Lower lobe of right lung (tissue), 2 donors: ENCODE data around the gene ABCC6. TPM values are rescaled to one million over a fixed set of nuclear protein-coding genes. Genes with fewer than 3 reads are reported as not detected.
"Not testable (repeated sequence)": the region's sequence is repeated elsewhere in the genome, so short reads cannot be mapped to it uniquely, and the experiment has no call there.

Experiments
- ATAC-seq, 2 donors: fragments of 200-7000 bp; cut with Tn5 transposase; one replicate each; pipeline ENCODE4 v1.9.1; 2020 to 2022; ENCODE audit warnings: mild to moderate bottlenecking in 2 of 2, moderate library complexity in 2 of 2
- DNase-seq: peaks from one replicate; pipeline ENCODE4 v3.0.0-alpha.2; 2020
- H3K27ac ChIP-seq: fragments of 200-600 bp; one replicate; pipeline ENCODE4 v1.8.0; 2022
- H3K27me3 ChIP-seq: fragments of 200-600 bp; one replicate; pipeline ENCODE4 v1.8.0; 2022; ENCODE audit warnings: low read depth
- H3K36me3 ChIP-seq: fragments of 200-600 bp; one replicate; pipeline ENCODE4 v1.8.0; 2022; ENCODE audit warnings: mild to moderate bottlenecking
- H3K4me1 ChIP-seq: fragments of 200-600 bp; one replicate; pipeline ENCODE4 v1.8.0; 2022
- H3K4me3 ChIP-seq: fragments of 200-600 bp; one replicate; pipeline ENCODE4 v1.8.0; 2022; ENCODE audit warnings: mild to moderate bottlenecking
- H3K9me3 ChIP-seq: fragments of 200-600 bp; one replicate; pipeline ENCODE4 v1.8.0; 2022
- CTCF ChIP-seq: fragments of 200-600 bp; IDR thresholded peaks from one replicate; pipeline ENCODE4 v1.8.0; 2022; ENCODE audit warnings: antibody characterized with exemption, mild to moderate bottlenecking
- intact Hi-C: fragments of 100-400 bp; cut with DNase I; formaldehyde crosslinking; loops from one replicate; pipeline ENCODE4 v1.11.0; 2022
- total RNA-seq: library from RNA; stranded (reverse); fragmentation: NEBNext Ultra II Directional; extraction: Animal tissue kit (Norgen Biotek cat#: 25700); gene quantifications from one replicate; pipeline ENCODE4 v1.2.1, GENCODE V29; 2021
- donor health status: DM: no; HTN: yes; CAD: no; lungs with severe emphysema.

The ABCC6 gene
- total RNA-seq, 1 donor from 2014 or later, result 40.5 TPM

GRCh38 chr16:16211404-16211803, 11.9 kb downstream of the ABCC6 start:
- intact Hi-C loops, H3K9me3 ChIP-seq, H3K27me3 ChIP-seq, H3K4me1 ChIP-seq, ATAC-seq, DNase-seq, H3K27ac ChIP-seq, H3K4me3 ChIP-seq, H3K36me3 ChIP-seq: not testable (repeated sequence)

GRCh38 chr16:16208461-16208860, 14.8 kb downstream of the ABCC6 start:
- ATAC-seq, H3K4me1 ChIP-seq, H3K4me3 ChIP-seq, H3K27ac ChIP-seq, H3K36me3 ChIP-seq, DNase-seq, intact Hi-C loops, H3K9me3 ChIP-seq, H3K27me3 ChIP-seq: not testable (repeated sequence)

GRCh38 chr16:16207787-16208334, 15.4 kb downstream of the ABCC6 start:
- H3K36me3 ChIP-seq, H3K27ac ChIP-seq, H3K27me3 ChIP-seq, DNase-seq, H3K4me3 ChIP-seq, ATAC-seq, H3K4me1 ChIP-seq, H3K9me3 ChIP-seq, intact Hi-C loops: not testable (repeated sequence)

GRCh38 chr16:16207097-16207786, 16.1 kb downstream of the ABCC6 start:
- DNase-seq, H3K4me3 ChIP-seq, H3K36me3 ChIP-seq, H3K9me3 ChIP-seq, H3K27me3 ChIP-seq, intact Hi-C loops, H3K4me1 ChIP-seq, ATAC-seq, H3K27ac ChIP-seq: not testable (repeated sequence)

GRCh38 chr16:16205864-16206263, 17.4 kb downstream of the ABCC6 start:
- H3K27me3 ChIP-seq, H3K36me3 ChIP-seq, H3K9me3 ChIP-seq, intact Hi-C loops, DNase-seq, ATAC-seq, H3K4me1 ChIP-seq, H3K27ac ChIP-seq, H3K4me3 ChIP-seq: not testable (repeated sequence)

- intact Hi-C loops, H3K27me3 ChIP-seq, DNase-seq, H3K9me3 ChIP-seq, H3K4me1 ChIP-seq, H3K27ac ChIP-seq, H3K36me3 ChIP-seq, ATAC-seq, H3K4me3 ChIP-seq: not testable (repeated sequence)
Observed at GRCh38 chr16:16204552-16204951, 18.7 kb downstream of the ABCC6 start.

- peak; percentile 29 to 58 for ATAC-seq
- H3K27me3 ChIP-seq, H3K9me3 ChIP-seq, intact Hi-C loops, DNase-seq, H3K4me3 ChIP-seq, H3K36me3 ChIP-seq, H3K4me1 ChIP-seq, H3K27ac ChIP-seq: not testable (repeated sequence)
Observed at GRCh38 chr16:16203494-16203893, 19.8 kb downstream of the ABCC6 start.

GRCh38 chr16:16202400-16203143, 20.7 kb downstream of the ABCC6 start:
- H3K9me3 ChIP-seq, H3K27me3 ChIP-seq, H3K4me3 ChIP-seq, intact Hi-C loops, H3K27ac ChIP-seq, H3K36me3 ChIP-seq, H3K4me1 ChIP-seq: not testable (repeated sequence)
- DNase-seq, result peak; percentile 62
- peak; percentile 85 to 86 for ATAC-seq
- peak; percentile 37 for TF ChIP-seq CTCF

GRCh38 chr16:16201880-16202279, 21.4 kb downstream of the ABCC6 start:
- DNase-seq, H3K9me3 ChIP-seq, H3K27me3 ChIP-seq, H3K4me3 ChIP-seq, H3K4me1 ChIP-seq, H3K27ac ChIP-seq, ATAC-seq, intact Hi-C loops: not testable (repeated sequence)
- peaks cover 10% of the 10 kb centered on the region for H3K36me3 ChIP-seq

- H3K9me3 ChIP-seq, intact Hi-C loops, H3K27ac ChIP-seq, H3K27me3 ChIP-seq, H3K4me1 ChIP-seq, DNase-seq, H3K4me3 ChIP-seq: not testable (repeated sequence)
- H3K36me3 ChIP-seq, result peaks cover 18% of the 10 kb centered on the region
- peak in 1 of 2 donors; percentile 15 for ATAC-seq
Observed at GRCh38 chr16:16200391-16200790, 22.9 kb downstream of the ABCC6 start.

GRCh38 chr16:16199428-16199827, 23.9 kb downstream of the ABCC6 start:
- DNase-seq, H3K9me3 ChIP-seq, H3K27ac ChIP-seq, ATAC-seq, H3K27me3 ChIP-seq, H3K4me3 ChIP-seq, H3K4me1 ChIP-seq, intact Hi-C loops: not testable (repeated sequence)
- peaks cover 18% of the 10 kb centered on the region for H3K36me3 ChIP-seq
